Progenitor cell of endocrine pancreas (in vitro differentiated cells): ENCODE data around the gene SH3RF1. TPM values are rescaled to one million over a fixed set of nuclear protein-coding genes. Genes with fewer than 3 reads are reported as not detected.
A peak's percentile ranks its signal among the peaks of the same experiment; 100 is the strongest.

Experiments used
- DNase-seq: peaks from one replicate; pipeline ENCODE4 v3.0.0; 2021; ENCODE audit warnings: low spot score; ENCODE audit not compliant: unreplicated experiment
- H3K27ac Mint-ChIP-seq: 2 replicates; pipeline ENCODE4 v1.8.0; 2021; ENCODE audit warnings: mild to moderate bottlenecking, moderate library complexity, mixed read lengths
- H3K27me3 Mint-ChIP-seq: 2 replicates; pipeline ENCODE4 v1.8.0; 2021; ENCODE audit warnings: mixed read lengths
- H3K36me3 Mint-ChIP-seq: 2 replicates; pipeline ENCODE4 v1.8.0; 2022; ENCODE audit warnings: mixed read lengths; ENCODE audit not compliant: insufficient read depth
- H3K4me1 Mint-ChIP-seq: 2 replicates; pipeline ENCODE4 v1.8.0; 2021; ENCODE audit warnings: low read depth, mixed read lengths
- H3K4me3 Mint-ChIP-seq: 2 replicates; pipeline ENCODE4 v1.8.0; 2021; ENCODE audit warnings: low read depth, mild to moderate bottlenecking, moderate library complexity, mixed read lengths
- H3K9me3 Mint-ChIP-seq: 2 replicates; pipeline ENCODE4 v1.8.0; 2021; ENCODE audit warnings: low read depth, mixed read lengths
- total RNA-seq: library from RNA; stranded (reverse); gene quantifications from 2 replicates; pipeline ENCODE4 v1.2.1, GENCODE V29; 2021
- TF ChIP-seq, protein P1 (sequence below): fragments of 200-600 bp; sonication (generic); IDR thresholded peaks from one replicate; pipeline ENCODE4 v1.5.0; 2021; ENCODE audit warnings: antibody characterized with exemption, mild to moderate bottlenecking; ENCODE audit not compliant: unreplicated experiment

Gene SH3RF1
- total RNA-seq, 1 donor from 2014 or later: 31.1 TPM

DNA sequence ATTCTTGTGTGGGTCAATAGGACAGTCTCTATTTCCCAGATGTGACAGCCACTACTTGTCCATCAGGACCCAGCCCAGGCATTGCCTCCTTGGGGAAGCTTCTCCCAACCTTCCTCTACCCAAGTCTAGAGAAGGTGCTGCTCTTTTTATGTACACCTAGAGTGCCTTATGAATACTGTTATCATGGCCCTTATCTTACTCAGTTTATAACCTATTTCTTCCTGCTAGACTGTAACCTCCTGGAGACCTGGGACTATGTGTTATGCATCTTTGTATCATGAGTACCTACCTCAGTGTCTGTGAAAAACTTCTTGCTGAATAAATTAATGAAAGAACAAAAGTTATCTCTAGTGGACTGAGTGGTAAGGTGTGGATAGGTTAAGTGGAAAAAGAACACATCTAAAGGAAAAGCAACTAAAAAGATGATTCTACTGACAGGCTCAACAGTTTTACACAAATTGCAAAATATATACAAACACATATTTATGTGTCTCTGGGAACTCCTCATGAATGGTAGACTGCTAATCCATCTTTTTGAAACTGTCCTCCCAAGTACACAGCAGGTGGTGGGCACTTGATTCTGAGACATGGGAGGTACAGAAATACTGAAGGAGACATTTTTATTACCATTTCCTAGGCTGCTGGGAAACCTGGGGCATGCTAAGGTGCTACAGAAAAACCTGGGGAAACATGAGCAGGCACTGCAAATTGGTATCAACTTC is 106.6 kb downstream of the SH3RF1 start:
- no peaks in the 10 kb centered on the region for H3K9me3 Mint-ChIP-seq
- no peak overlapping the region for H3K27ac Mint-ChIP-seq
- H3K4me1 Mint-ChIP-seq: peaks cover 17% of the 10 kb centered on the region

DNA sequence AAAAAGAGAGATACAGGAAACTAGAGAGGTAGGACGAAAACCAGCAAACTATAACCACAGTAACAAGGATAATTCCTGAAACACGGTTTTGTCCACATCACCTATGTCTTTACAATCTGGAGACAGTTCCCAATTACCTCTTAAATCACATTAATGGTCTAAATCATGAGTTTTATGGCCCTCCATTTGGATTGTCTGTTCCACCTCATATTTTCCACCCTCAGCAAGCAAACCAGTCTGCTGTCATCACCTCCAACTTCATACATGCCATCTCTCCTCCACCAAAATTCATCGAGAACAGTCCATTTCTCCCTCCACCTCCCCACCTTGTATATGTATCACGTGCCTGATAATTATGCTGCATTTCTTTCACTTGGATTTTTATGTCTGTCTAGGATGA is 107.3 kb downstream of the SH3RF1 start:
- H3K9me3 Mint-ChIP-seq: no peaks in the 10 kb centered on the region
- peaks cover 17% of the 10 kb centered on the region for H3K4me1 Mint-ChIP-seq
- peak overlapping the region; percentile 4 for H3K27ac Mint-ChIP-seq
- DNase-seq: no peak
- peaks cover 3% of the 10 kb centered on the region for H3K36me3 Mint-ChIP-seq
- H3K4me3 Mint-ChIP-seq: no peak overlapping the region
- TF ChIP-seq, protein P1, sequence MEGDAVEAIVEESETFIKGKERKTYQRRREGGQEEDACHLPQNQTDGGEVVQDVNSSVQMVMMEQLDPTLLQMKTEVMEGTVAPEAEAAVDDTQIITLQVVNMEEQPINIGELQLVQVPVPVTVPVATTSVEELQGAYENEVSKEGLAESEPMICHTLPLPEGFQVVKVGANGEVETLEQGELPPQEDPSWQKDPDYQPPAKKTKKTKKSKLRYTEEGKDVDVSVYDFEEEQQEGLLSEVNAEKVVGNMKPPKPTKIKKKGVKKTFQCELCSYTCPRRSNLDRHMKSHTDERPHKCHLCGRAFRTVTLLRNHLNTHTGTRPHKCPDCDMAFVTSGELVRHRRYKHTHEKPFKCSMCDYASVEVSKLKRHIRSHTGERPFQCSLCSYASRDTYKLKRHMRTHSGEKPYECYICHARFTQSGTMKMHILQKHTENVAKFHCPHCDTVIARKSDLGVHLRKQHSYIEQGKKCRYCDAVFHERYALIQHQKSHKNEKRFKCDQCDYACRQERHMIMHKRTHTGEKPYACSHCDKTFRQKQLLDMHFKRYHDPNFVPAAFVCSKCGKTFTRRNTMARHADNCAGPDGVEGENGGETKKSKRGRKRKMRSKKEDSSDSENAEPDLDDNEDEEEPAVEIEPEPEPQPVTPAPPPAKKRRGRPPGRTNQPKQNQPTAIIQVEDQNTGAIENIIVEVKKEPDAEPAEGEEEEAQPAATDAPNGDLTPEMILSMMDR: no peak
- H3K27me3 Mint-ChIP-seq: no peaks in the 10 kb centered on the region

More for the DNA sequence above, 106.6 kb downstream of the SH3RF1 start:
- DNase-seq: no peak
- no peaks in the 10 kb centered on the region for H3K27me3 Mint-ChIP-seq
- no peak overlapping the region for H3K4me3 Mint-ChIP-seq
- H3K36me3 Mint-ChIP-seq: peaks cover 3% of the 10 kb centered on the region
- TF ChIP-seq, protein P1: no peak

- peaks cover 5% of the 10 kb centered on the region for H3K36me3 Mint-ChIP-seq
- TF ChIP-seq, protein P1: no peak
- no peak overlapping the region for H3K4me3 Mint-ChIP-seq
- H3K4me1 Mint-ChIP-seq: peaks cover 18% of the 10 kb centered on the region
- H3K9me3 Mint-ChIP-seq: no peaks in the 10 kb centered on the region
- no peak for DNase-seq
- H3K27ac Mint-ChIP-seq: no peak overlapping the region
- no peaks in the 10 kb centered on the region for H3K27me3 Mint-ChIP-seq
Observed at GRCh38 chr4:169160825-169161224, 109.9 kb downstream of the SH3RF1 start.

GRCh38 chr4:169159624-169160171 is 111.1 kb downstream of the SH3RF1 start:
- no peak for DNase-seq
- Mint-ChIP-seq H3K36me3 (peaks cover 8% of the 10 kb centered on the region), H3K9me3 (no peaks in the 10 kb centered on the region), H3K4me3 (no peak overlapping the region), H3K27me3 (no peaks in the 10 kb centered on the region), H3K4me1 (peaks cover 17% of the 10 kb centered on the region), H3K27ac (no peak overlapping the region)
- TF ChIP-seq, protein P1: no peak

DNA sequence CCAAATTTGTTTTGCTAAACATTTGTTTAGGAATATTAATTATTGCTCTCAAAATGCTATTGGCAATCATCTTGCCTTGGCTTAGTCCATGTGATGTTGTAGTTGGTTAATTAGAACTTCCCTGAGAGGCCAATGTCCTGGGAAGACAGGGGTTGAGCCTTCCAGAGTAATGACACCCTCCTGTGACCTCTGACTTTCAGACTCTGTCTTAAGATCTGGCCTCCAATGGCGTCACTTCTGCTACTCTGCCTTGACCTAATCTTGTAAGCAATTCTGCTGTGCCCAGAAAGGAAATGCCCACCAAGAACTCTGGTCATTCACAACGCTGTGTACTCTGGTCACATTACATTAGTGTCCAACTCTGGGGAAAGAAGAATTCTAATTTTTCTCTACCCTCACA is 111.9 kb downstream of the SH3RF1 start:
- Mint-ChIP-seq H3K4me1 (peaks cover 15% of the 10 kb centered on the region), H3K36me3 (peaks cover 17% of the 10 kb centered on the region), H3K4me3 (no peak overlapping the region), H3K27ac (no peak overlapping the region), H3K9me3 (no peaks in the 10 kb centered on the region), H3K27me3 (no peaks in the 10 kb centered on the region)
- TF ChIP-seq, protein P1: no peak
- no peak for DNase-seq
